ENCODE results near the gene AFDN. TPM values are rescaled to one million over a fixed set of nuclear protein-coding genes. Genes with fewer than 3 reads are reported as not detected.
"Not testable (repeated sequence)": the region's sequence is repeated elsewhere in the genome, so short reads cannot be mapped to it uniquely, and the experiment has no call there.

Gene AFDN
- total RNA-seq, 1 experiment from 2014 or later: 16.8 TPM

DNA sequence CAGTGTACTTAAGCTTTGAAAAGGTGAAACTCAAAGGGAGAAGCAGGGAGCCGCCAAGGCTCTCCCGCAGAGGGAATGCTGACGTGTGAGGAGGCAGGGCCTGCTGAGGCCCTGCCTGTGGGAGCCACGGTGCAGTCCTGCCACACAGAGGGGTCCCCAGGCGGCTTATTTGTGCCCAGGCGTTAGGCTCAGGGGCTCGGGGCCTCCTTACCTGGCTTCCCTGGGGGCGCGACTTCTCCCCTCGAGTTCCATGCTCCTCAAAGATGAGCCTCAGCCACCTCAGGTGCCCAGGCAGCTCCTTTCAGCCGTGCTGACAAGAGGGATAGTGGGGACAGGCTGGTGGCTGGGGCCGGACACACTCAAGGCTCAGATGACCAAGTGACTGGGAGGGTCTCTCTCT, 168.6 kb downstream of the AFDN start:
- in situ Hi-C loops (cut with HindIII; ENCODE audit: low pct_unique_long_range_greater_than_20kb, low sequenced_read_pairs): loop anchor here (5.0 kb wide), 1 partner anchor 37 kb away; no protein-coding TSS in a partner anchor
- no peak for DNase-seq (ENCODE audit: low read depth)

GRCh38 chr6:167995731-167996151, 169.0 kb downstream of the AFDN start:
- no peak for DNase-seq (ENCODE audit: low read depth)
- in situ Hi-C loops (cut with HindIII; ENCODE audit: low pct_unique_long_range_greater_than_20kb, low sequenced_read_pairs): loop anchor here (5.0 kb wide), 1 partner anchor 37 kb away; no protein-coding TSS in a partner anchor

GRCh38 chr6:167996424-167997199, 169.9 kb downstream of the AFDN start:
- no peak for DNase-seq (ENCODE audit: low read depth)
- in situ Hi-C loops (cut with HindIII; ENCODE audit: low pct_unique_long_range_greater_than_20kb, low sequenced_read_pairs): loop anchor here (5.0 kb wide), 1 partner anchor 36 kb away; no protein-coding TSS in a partner anchor

- in situ Hi-C loops (cut with HindIII; ENCODE audit: low pct_unique_long_range_greater_than_20kb, low sequenced_read_pairs): loop anchor here (5.0 kb wide), 1 partner anchor 35 kb away; no protein-coding TSS in a partner anchor
- DNase-seq (ENCODE audit: low read depth): no peak
Observed at GRCh38 chr6:167997642-167998041, 170.9 kb downstream of the AFDN start, which contains the start of gene KIF25. Gene KIF25 (plus strand): TSS chr6:167997671. CDS start chr6:168029586, 31,915 bp downstream.

DNA sequence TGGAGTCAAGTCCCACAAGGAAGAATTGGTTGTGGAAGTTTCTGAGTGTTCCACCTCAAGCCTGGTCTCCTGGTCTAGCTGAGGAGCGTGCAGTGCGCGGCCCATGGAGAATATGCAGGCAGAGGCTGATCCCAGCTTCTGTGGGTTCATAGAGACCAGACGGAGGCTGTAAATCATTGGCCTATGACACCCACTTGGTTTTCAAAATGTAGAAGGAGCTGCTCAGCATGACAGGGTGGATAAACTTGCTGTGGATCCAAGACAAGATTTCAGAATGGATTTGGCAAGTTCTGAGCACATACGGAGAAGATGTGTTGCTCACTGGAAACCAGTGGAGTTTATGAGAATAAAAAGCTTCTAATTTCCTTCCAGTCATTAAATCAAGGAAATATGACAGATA, 171.5 kb downstream of the AFDN start:
- no peak for DNase-seq (ENCODE audit: low read depth)
- in situ Hi-C loops (cut with HindIII; ENCODE audit: low pct_unique_long_range_greater_than_20kb, low sequenced_read_pairs): loop anchor here (5.0 kb wide), 1 partner anchor 34 kb away; no protein-coding TSS in a partner anchor

DNA sequence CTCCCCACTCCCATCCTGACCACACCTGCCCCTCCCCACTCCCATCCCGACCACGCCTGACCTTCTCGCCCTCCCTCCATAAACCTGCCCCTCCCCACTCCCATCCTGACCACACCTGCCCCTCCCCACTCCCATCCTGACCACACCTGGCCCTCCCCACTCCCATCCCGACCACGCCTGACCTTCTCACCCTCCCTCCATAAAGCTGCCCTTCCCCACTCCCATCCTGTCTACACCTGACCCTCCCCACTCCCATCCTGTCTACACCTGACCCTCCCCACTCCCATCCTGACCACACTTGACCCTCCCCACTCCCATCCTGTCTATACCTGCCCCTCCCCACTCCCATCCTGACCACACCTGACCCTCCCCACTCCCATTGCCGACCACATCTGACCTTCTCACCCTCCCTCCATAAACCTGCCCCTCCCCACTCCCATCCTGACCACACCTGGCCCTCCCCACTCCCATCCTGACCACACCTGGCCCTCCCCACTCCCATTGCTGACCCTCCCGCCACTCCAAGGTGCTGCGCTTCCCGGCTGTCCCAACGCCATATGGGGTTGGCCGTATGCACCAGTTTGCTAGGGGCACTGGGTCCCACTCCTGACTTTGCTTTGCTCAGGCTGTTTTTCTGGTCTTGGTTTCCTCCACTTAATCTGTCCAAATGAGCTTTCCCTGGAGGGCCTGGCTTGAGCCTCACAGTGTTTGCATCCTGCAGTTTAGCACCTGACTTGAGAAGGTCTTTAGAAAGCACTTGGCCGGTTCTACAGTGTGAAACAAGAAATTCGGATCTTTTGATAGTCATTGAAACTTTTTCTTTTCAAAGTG, 173.7 kb downstream of the AFDN start:
- in situ Hi-C loops (cut with HindIII; ENCODE audit: low pct_unique_long_range_greater_than_20kb, low sequenced_read_pairs): no loop called here

GRCh38 chr6:168001029-168001332, 174.3 kb downstream of the AFDN start:
- in situ Hi-C loops (cut with HindIII; ENCODE audit: low pct_unique_long_range_greater_than_20kb, low sequenced_read_pairs): no loop called here
- DNase-seq (ENCODE audit: low read depth): no peak

More for the DNA sequence above, 173.7 kb downstream of the AFDN start:
- DNase-seq (ENCODE audit: low read depth): no peak

DNA sequence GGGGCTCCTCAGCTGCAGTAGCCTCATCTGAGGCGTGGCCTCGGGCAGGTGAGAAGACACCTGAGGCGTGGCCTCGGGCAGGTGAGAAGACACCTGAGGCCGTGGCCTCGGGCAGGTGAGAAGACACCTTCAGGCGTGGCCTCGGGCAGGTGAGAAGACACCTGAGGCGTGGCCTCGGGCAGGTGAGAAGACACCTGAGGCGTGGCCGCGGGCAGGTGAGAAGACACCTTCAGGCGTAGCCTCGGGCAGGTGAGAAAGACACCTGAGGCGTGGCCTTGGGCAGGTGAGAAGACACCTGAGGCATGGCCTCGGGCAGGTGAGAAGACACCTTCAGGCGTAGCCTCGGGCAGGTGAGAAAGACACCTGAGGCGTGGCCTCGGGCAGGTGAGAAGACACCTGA, 174.8 kb downstream of the AFDN start:
- DNase-seq (ENCODE audit: low read depth); in situ Hi-C loops (cut with HindIII; ENCODE audit: low pct_unique_long_range_greater_than_20kb, low sequenced_read_pairs): not testable (repeated sequence)

DNA sequence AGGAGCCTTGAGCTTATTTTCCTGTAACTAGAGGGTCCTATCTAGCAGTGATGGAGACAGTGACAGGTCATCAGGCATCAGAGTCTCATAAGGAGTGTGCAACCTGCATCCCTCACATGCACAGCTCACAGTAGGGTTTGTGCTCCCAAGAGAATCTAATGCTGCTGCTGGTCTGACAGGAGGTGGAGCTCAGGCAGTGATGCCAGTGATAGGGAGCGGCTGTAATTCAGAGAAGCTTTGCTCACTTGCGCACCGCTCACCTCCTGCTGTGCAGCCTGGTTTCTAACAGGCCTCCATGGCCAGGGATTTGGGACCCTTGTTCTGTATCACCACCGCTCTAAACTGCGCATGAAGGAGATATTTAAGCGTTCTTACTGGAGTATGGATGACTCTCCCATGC, 176.1 kb downstream of the AFDN start:
- in situ Hi-C loops (cut with HindIII; ENCODE audit: low pct_unique_long_range_greater_than_20kb, low sequenced_read_pairs): no loop called here
- DNase-seq (ENCODE audit: low read depth): no peak

DNA sequence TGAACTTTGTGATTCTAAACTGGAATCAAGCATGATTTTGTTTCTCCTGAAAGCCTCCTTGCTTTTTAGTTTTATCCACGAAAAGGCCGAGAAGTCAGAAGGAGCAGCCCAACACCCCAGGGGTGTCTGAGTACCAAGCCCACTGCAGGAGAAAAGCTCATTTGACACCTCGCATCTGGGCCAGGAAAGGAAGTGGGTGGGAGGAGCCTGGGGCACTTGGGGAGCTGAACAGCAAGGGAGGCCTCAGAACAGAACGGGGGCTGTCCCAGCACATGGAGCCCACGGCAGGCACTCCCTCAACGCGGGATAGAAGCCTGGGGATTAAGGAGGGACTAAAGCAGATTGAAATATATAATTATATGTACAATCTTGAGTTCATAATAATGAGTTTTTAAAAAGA, 177.3 kb downstream of the AFDN start:
- no peak for DNase-seq (ENCODE audit: low read depth)
- in situ Hi-C loops (cut with HindIII; ENCODE audit: low pct_unique_long_range_greater_than_20kb, low sequenced_read_pairs): no loop called here

DNA sequence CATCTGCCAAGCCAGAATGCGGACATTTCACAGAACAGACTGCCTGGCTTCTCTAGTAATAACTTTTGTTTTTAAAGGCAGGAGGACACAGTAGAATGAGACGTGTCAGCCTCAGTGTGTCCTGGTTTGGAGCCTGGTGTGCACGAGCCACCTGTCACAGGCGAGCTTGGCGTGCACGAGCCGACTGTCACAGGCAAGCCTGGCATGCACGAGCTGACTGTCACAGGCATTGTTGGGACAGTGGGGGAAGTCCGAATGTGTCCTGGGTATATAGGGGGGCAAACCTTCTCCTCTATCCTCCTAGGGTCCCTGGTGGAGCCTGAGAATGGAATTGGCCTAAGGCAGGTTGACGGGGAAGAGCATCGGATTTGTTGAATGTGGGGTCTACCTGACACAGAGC, 178.2 kb downstream of the AFDN start:
- in situ Hi-C loops (cut with HindIII; ENCODE audit: low pct_unique_long_range_greater_than_20kb, low sequenced_read_pairs): no loop called here
- DNase-seq (ENCODE audit: low read depth): no peak

DNA sequence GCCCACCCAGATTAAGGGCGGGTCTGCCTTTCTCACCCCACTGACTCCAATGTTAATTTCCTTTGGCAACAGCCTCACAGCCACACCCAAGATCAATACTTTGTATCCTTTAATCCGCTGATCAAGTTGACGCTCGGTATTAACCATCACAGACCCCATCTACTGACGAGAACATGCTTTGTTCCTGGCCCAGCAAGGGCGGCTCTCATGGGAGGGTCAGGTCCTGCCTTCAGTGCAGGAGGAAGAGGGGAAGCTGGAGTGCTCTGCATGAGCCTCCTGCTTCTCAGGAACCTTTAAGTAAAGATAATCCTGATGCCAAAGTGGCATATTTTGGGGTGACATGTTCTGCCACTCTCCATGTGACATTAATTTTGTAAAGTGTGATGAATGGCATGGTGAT, 179.1 kb downstream of the AFDN start:
- in situ Hi-C loops (cut with HindIII; ENCODE audit: low pct_unique_long_range_greater_than_20kb, low sequenced_read_pairs): no loop called here
- DNase-seq (ENCODE audit: low read depth): no peak

DNA sequence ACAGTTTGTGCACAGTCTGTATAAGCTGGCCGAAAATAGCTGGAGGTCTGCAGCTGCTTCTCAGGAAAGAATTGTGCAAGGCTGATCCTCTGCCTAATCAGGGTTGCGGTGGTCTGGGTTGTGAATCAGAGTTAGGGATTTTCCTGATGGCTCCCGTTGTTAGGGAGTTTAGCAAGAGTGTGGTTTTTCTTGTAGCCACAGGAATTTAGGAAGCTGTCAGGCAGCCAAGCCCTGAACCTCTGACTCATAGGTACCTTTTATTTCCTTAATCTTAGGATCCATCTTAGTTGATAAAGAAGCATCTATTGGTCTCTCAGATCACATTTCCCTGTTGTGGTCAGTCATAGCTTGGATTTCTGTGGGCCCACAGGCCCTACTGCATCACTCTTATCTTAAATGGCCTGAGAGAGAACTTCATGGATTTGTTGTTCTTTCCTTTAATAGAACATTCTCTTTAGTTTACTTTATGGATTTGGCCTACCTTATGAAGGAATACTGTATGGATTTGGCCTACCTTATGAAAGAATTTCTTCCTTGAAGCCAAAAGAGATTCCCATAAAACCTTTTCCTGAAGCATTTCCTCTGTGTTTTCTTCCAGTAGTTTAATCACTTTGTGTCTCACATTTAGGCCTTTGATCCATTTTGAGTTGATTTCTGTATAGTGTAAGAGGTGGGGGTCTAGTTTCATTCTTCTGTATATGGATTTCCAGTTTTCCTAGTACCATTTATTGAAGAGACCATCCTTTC, 181.1 kb downstream of the AFDN start:
- in situ Hi-C loops (cut with HindIII; ENCODE audit: low pct_unique_long_range_greater_than_20kb, low sequenced_read_pairs): no loop called here
- DNase-seq (ENCODE audit: low read depth): peak; percentile 96

GRCh38 chr6:168009331-168009730, 182.6 kb downstream of the AFDN start:
- in situ Hi-C loops (cut with HindIII; ENCODE audit: low pct_unique_long_range_greater_than_20kb, low sequenced_read_pairs): no loop called here
- no peak for DNase-seq (ENCODE audit: low read depth)

- in situ Hi-C loops (cut with HindIII; ENCODE audit: low pct_unique_long_range_greater_than_20kb, low sequenced_read_pairs): no loop called here
- no peak for DNase-seq (ENCODE audit: low read depth)
Observed at GRCh38 chr6:168011291-168011690, 184.6 kb downstream of the AFDN start.

DNA sequence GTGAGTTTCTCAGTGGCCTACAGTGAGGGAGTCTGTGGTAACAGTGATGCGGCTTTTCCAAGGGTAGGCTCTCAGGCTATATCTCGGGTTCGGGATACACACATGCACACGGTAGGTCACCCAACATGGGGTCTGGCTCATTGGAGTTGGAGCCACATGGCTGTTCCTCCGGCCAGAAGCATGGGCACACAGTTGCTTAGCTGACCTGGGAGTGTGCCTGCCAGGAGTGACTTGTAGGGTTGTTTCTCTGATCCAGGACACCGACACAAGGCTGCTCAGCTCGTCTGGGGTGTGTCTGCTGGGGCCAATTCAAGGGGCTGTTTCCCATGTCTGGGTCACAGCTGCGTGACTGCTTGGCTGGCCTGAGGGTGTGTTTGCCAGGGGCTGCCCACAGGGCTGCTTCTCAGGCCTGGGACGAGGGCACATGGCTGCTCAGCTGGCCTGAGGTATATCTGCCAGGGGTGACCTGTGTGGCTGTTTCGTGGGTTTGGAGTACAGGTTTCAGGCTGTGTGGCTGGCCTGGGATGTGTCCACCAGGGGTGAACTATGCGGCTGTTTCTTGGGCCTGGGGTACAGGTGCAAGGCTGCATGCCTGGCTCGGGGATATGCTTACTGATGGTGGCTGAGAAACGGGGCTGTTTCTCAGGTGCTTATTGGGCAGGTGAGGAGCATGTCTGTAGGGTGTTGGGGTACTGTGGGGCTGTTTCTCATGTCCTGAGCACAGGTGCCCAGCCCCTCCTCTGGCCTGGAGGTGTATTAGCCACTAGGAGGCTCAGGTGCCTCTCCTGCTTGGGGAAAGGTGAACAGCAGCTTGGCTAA, 185.9 kb downstream of the AFDN start:
- no peak for DNase-seq (ENCODE audit: low read depth)
- in situ Hi-C loops (cut with HindIII; ENCODE audit: low pct_unique_long_range_greater_than_20kb, low sequenced_read_pairs): no loop called here

DNA sequence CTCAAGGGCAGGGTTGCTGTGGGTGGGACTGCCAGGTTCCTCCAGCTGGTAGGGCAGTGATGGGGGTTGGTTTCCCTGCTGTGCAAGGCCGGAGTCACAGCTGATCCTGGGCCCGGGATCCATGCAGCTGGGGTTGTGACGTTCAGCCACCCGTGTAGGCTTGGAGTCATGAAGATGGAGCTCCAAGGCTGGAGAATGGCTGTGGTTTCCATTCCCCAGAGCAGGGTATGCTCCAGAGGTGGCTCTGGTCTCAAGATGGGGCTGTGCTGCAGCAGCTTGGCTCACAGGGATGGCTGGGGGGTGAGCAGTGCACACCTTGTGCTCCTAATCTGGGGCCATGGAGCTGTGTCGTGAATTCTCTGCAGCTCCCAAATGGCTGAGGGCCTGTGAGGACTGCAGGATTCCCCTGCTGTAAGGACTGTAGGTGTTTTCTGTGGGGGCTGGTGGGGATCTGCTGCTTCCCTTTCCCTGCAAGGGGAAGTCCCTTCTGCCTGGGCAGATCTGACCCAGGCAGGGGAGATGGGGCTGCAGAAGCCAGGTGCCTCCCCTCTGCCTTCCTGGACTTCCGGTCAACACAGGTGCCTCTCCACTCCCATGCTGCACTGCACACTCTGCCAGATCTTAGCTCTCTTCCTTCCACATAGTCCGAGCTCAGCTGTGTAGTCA, 186.7 kb downstream of the AFDN start:
- in situ Hi-C loops (cut with HindIII; ENCODE audit: low pct_unique_long_range_greater_than_20kb, low sequenced_read_pairs): no loop called here

More for the DNA sequence above, 186.7 kb downstream of the AFDN start:
- DNase-seq (ENCODE audit: low read depth): no peak

Data from Caki2 (cell line).